Transverse colon (tissue), 3 donors: ENCODE results near the gene QRFP.

Experiments
- EP300 ChIP-seq: sonication (generic); formaldehyde crosslinking; IDR thresholded peaks from one replicate; pipeline ENCODE4 v1.6.1; 2017; ENCODE audit warnings: antibody characterized with exemption, low read depth
- POLR2A ChIP-seq: fragments of 450-650 bp; IDR thresholded peaks from one replicate; pipeline ENCODE4 v1.6.1; 2016; ENCODE audit warnings: antibody characterized with exemption, mild to moderate bottlenecking, moderate library complexity
- TF ChIP-seq, protein P1 (sequence below), 5 experiments: fragments of 200-600 bp in 3 of 5; fragments of 450-650 bp in 2 of 5; sonication (generic) in 3 of 5; IDR thresholded peaks; 1 replicate in 2 of 5; 2 replicates in 3 of 5; pipeline ENCODE4 v1.5.1; 2016 to 2017; ENCODE audit warnings: antibody characterized with exemption in 5 of 5, inconsistent platforms in 3 of 5, mild to moderate bottlenecking in 2 of 5, moderate library complexity in 1 of 5

DNA sequence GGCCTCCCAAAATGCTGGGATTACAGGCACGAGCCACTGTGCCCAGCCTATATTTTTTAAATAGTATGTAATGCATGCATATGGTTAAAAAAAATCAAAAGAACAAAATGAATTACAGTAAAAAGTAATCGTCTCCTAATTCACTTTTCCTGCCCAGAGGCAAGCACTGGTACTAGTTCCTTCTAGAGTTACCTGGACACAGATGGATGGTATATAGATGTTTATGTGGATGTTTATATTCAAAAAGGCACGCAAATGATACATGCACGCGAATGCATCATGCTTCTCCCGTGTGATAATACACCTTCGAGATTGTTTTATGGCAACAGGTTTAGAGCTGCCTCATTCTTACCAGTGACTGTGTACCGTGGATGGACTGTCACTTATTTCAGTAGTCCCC, 40.1 kb downstream of the QRFP start:
- TF ChIP-seq POLR2A (no peak), EP300 (no peak)
- TF ChIP-seq, protein P1, sequence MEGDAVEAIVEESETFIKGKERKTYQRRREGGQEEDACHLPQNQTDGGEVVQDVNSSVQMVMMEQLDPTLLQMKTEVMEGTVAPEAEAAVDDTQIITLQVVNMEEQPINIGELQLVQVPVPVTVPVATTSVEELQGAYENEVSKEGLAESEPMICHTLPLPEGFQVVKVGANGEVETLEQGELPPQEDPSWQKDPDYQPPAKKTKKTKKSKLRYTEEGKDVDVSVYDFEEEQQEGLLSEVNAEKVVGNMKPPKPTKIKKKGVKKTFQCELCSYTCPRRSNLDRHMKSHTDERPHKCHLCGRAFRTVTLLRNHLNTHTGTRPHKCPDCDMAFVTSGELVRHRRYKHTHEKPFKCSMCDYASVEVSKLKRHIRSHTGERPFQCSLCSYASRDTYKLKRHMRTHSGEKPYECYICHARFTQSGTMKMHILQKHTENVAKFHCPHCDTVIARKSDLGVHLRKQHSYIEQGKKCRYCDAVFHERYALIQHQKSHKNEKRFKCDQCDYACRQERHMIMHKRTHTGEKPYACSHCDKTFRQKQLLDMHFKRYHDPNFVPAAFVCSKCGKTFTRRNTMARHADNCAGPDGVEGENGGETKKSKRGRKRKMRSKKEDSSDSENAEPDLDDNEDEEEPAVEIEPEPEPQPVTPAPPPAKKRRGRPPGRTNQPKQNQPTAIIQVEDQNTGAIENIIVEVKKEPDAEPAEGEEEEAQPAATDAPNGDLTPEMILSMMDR (IDR thresholded peaks at IDR 0.05), result no peak
